ENCODE results near the gene RSL24D1. TPM values are rescaled to one million over a fixed set of nuclear protein-coding genes. Genes with fewer than 3 reads are reported as not detected.

The RSL24D1 gene
- total RNA-seq, 1 experiment from 2014 or later: 87.0 TPM

DNA sequence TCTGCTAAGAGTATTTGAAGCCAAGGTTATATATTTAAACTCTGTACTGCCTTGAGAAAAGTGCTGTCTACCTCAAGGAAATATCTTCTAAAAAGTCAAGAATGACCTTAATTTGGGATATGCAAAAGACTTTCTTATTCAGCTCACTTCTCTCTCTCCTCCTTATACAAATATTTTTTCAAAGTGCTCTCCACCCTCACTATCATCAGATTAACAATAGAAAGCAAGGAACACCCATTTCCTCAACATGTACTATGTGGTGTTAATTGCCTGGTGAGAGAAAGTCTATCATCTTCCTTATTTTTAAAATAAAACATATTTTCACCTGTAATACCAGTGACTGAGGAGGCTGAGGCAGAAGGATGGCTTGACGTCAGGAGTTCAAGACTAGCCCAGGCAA lies 44.4 kb upstream of the RSL24D1 start:
- DNase-seq: no peak
- TF ChIP-seq, protein P1, sequence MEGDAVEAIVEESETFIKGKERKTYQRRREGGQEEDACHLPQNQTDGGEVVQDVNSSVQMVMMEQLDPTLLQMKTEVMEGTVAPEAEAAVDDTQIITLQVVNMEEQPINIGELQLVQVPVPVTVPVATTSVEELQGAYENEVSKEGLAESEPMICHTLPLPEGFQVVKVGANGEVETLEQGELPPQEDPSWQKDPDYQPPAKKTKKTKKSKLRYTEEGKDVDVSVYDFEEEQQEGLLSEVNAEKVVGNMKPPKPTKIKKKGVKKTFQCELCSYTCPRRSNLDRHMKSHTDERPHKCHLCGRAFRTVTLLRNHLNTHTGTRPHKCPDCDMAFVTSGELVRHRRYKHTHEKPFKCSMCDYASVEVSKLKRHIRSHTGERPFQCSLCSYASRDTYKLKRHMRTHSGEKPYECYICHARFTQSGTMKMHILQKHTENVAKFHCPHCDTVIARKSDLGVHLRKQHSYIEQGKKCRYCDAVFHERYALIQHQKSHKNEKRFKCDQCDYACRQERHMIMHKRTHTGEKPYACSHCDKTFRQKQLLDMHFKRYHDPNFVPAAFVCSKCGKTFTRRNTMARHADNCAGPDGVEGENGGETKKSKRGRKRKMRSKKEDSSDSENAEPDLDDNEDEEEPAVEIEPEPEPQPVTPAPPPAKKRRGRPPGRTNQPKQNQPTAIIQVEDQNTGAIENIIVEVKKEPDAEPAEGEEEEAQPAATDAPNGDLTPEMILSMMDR (conservative IDR thresholded peaks at IDR 0.05): no peak
- Histone ChIP-seq H3K4me2 (no peak overlapping the region), H3K36me3 (ENCODE audit: low read depth) (no peaks in the 10 kb centered on the region), H4K20me1 (ENCODE audit: insufficient read depth) (no peaks in the 10 kb centered on the region), H3F3A (ENCODE audit: insufficient read depth, low read depth) (no peaks in the 10 kb centered on the region), H3K9me3 (ENCODE audit: insufficient read depth, low read depth) (no peaks in the 10 kb centered on the region), H3K9me2 (ENCODE audit: insufficient read depth) (no peaks in the 10 kb centered on the region), H3K27ac (no peak overlapping the region), H3K79me2 (ENCODE audit: low read depth) (no peaks in the 10 kb centered on the region), H3K4me3 (no peak overlapping the region), H3K4me1 (replicated peaks; ENCODE audit: insufficient read depth) (no peaks in the 10 kb centered on the region), H3K27me3 (ENCODE audit: insufficient read depth, low read depth) (no peaks in the 10 kb centered on the region), H2AFZ (no peak overlapping the region)
- POLR2A ChIA-PET (ENCODE audit: unreplicated experiment): no interaction called here
- CTCF ChIA-PET: no interaction called here
- BruUV-seq (replicated peaks): no TSS peak
- intact Hi-C loops (cut with micrococcal nuclease; ENCODE audit: unreplicated experiment): no loop called here

DNA sequence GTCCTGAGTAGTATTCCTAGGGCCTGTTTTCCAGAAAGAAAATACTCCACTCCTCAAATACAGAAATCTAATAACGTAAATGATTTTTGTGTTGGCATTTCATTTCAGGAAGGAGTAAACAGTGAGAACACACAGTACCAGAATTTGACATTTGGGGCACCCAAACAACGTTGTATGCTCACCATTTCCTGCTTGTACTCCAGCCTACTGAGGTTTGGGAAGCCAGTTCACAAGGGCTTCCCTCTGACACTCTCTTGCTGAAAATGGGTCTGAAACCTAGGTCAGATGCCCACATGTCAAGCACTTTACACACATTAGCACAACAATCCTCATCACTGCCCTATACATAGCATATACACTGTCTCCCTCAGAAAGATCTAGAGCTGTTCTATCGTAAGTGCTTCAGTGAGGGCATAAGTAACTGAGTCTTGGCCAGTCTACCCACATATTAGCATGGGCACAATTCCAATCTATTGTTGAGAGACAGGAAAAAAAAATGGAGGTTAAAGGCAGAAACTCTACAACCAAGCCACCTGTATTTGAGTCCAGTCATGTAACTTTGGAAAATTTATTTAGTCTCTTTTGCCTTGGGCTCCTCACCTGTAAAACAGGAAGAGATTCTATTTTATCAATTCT lies 43.5 kb upstream of the RSL24D1 start:
- Histone ChIP-seq H3K4me2 (no peak overlapping the region), H3F3A (ENCODE audit: insufficient read depth, low read depth) (no peaks in the 10 kb centered on the region), H3K27me3 (ENCODE audit: insufficient read depth, low read depth) (no peaks in the 10 kb centered on the region), H3K9me3 (ENCODE audit: insufficient read depth, low read depth) (no peaks in the 10 kb centered on the region), H3K36me3 (ENCODE audit: low read depth) (no peaks in the 10 kb centered on the region), H4K20me1 (ENCODE audit: insufficient read depth) (no peaks in the 10 kb centered on the region), H3K9me2 (ENCODE audit: insufficient read depth) (no peaks in the 10 kb centered on the region), H3K4me3 (no peak overlapping the region), H3K27ac (no peak overlapping the region), H2AFZ (no peak overlapping the region), H3K4me1 (replicated peaks; ENCODE audit: insufficient read depth) (no peaks in the 10 kb centered on the region), H3K79me2 (ENCODE audit: low read depth) (no peaks in the 10 kb centered on the region)
- no peak for DNase-seq
- ChIA-PET CTCF (no interaction called here), POLR2A (ENCODE audit: unreplicated experiment) (no interaction called here)
- intact Hi-C loops (cut with micrococcal nuclease; ENCODE audit: unreplicated experiment): no loop called here
- no peak for TF ChIP-seq EZH2 (IDR thresholded peaks at IDR 0.05; ENCODE audit: low read depth)
- TF ChIP-seq, protein P1 (conservative IDR thresholded peaks at IDR 0.05): no peak
- BruUV-seq (replicated peaks): no TSS peak

DNA sequence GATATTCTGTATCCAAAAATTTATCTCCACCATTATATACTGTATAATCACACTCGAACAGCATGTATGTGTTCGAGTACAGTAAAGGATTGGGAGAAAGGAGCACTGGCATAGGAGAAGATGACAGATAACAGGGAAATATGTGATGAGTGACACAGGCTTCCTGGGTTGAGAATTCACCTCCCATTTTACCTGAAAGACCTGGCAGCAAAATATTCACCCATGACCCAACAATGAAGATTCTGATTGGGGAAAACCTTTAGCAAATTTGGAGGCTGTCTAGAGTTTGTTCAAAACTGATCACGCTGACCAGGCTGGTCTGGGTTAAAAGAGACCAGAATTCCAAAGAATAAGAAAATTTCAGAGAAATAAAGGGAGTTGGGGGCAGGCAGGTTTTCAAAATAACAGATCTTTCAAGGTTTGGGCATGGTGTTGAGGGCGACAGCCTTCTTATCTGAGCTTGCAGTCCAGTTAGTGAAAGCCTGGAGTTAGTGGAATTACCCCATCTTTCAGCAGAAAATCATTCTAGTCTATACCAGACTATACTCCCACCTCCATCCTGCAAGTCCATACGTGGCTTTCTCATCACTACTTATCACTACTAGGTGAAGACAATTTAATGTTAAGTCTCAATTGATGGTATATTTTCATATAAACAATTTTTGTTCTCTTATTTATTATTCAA lies 42.8 kb upstream of the RSL24D1 start:
- BruUV-seq (replicated peaks): no TSS peak
- H3K9me2 ChIP-seq (ENCODE audit: insufficient read depth): no peaks in the 10 kb centered on the region
- intact Hi-C loops (cut with micrococcal nuclease; ENCODE audit: unreplicated experiment): no loop called here
- no peaks in the 10 kb centered on the region for H3K36me3 ChIP-seq (ENCODE audit: low read depth)
- POLR2A ChIA-PET (ENCODE audit: unreplicated experiment): no interaction called here
- no peak for DNase-seq
- TF ChIP-seq EZH2 (IDR thresholded peaks at IDR 0.05; ENCODE audit: low read depth): no peak
- TF ChIP-seq, protein P1 (conservative IDR thresholded peaks at IDR 0.05): no peak
- CTCF ChIA-PET: no interaction called here
- no peak overlapping the region for H3K27ac ChIP-seq
- H3K4me3 ChIP-seq: no peak overlapping the region
- H3K9me3 ChIP-seq (ENCODE audit: insufficient read depth, low read depth): no peaks in the 10 kb centered on the region
- H3F3A ChIP-seq (ENCODE audit: insufficient read depth, low read depth): no peaks in the 10 kb centered on the region
- no peaks in the 10 kb centered on the region for H3K79me2 ChIP-seq (ENCODE audit: low read depth)
- H3K4me2 ChIP-seq: no peak overlapping the region
- H2AFZ ChIP-seq: no peak overlapping the region
- no peaks in the 10 kb centered on the region for H3K4me1 ChIP-seq (replicated peaks; ENCODE audit: insufficient read depth)
- no peaks in the 10 kb centered on the region for H3K27me3 ChIP-seq (ENCODE audit: insufficient read depth, low read depth)
- H4K20me1 ChIP-seq (ENCODE audit: insufficient read depth): no peaks in the 10 kb centered on the region
